Mesendoderm (in vitro differentiated cells): ENCODE results near the gene RPLP1.

Experiments used
- DNase-seq: peaks from one replicate; pipeline ENCODE4 v3.0.0; 2013
- H2AK5ac ChIP-seq: 2 replicates; pipeline ENCODE4 v1.6.1; 2013; ENCODE audit warnings: low read length, inconsistent platforms
- H2BK120ac ChIP-seq: 2 replicates; pipeline ENCODE4 v1.6.1; 2013; ENCODE audit warnings: low read depth, mild to moderate bottlenecking, low read length, moderate library complexity, mixed read lengths
- H2BK15ac ChIP-seq: replicated peaks from 2 replicates; pipeline ENCODE4 v1.6.1; 2013; ENCODE audit warnings: low read depth, mild to moderate bottlenecking, moderate library complexity
- H2BK5ac ChIP-seq: 2 replicates; pipeline ENCODE4 v1.6.1; 2013; ENCODE audit warnings: low read length, inconsistent platforms
- H3K18ac ChIP-seq: 2 replicates; pipeline ENCODE4 v1.6.1; 2013; ENCODE audit warnings: mild to moderate bottlenecking, low read length, mixed read lengths
- H3K23ac ChIP-seq: one replicate; pipeline ENCODE4 v1.6.1; 2013; ENCODE audit warnings: low read length
- H3K27ac ChIP-seq: 2 replicates; pipeline ENCODE4 v1.5.1; 2013; ENCODE audit warnings: low read depth, mild to moderate bottlenecking, inconsistent platforms, low read length, moderate library complexity
- H3K27me3 ChIP-seq: 2 replicates; pipeline ENCODE4 v1.6.1; 2013; ENCODE audit warnings: low read length, control low read depth, mild to moderate bottlenecking, inconsistent platforms; ENCODE audit not compliant: insufficient read depth, poor library complexity
- H3K36me3 ChIP-seq: 2 replicates; pipeline ENCODE4 v1.6.1; 2013; ENCODE audit warnings: low read length, inconsistent platforms; ENCODE audit not compliant: control insufficient read depth, insufficient read depth
- H3K4ac ChIP-seq: one replicate; pipeline ENCODE4 v1.6.1; 2013; ENCODE audit warnings: low read depth, mild to moderate bottlenecking, low read length, moderate library complexity
- H3K4me1 ChIP-seq: 2 replicates; pipeline ENCODE4 v1.6.1; 2013; ENCODE audit warnings: low read depth, low read length, inconsistent platforms; ENCODE audit not compliant: control insufficient read depth
- H3K4me2 ChIP-seq: 2 replicates; pipeline ENCODE4 v1.6.1; 2013; ENCODE audit warnings: low read length
- H3K4me3 ChIP-seq: 2 replicates; pipeline ENCODE4 v1.5.1; 2013; ENCODE audit warnings: mild to moderate bottlenecking, low read length
- H3K56ac ChIP-seq: one replicate; pipeline ENCODE4 v1.6.1; 2013; ENCODE audit warnings: low read length
- H3K79me1 ChIP-seq: 2 replicates; pipeline ENCODE4 v1.6.1; 2013; ENCODE audit warnings: low read length, inconsistent platforms
- H3K79me2 ChIP-seq: 2 replicates; pipeline ENCODE4 v1.6.1; 2013; ENCODE audit warnings: mild to moderate bottlenecking, low read length; ENCODE audit not compliant: control insufficient read depth, insufficient read depth
- H3K9ac ChIP-seq: 2 replicates; pipeline ENCODE4 v1.6.1; 2013; ENCODE audit warnings: low read length, inconsistent platforms
- H4K5ac ChIP-seq: one replicate; pipeline ENCODE4 v1.6.1; 2013; ENCODE audit warnings: low read length
- H4K8ac ChIP-seq: one replicate; pipeline ENCODE4 v1.6.1; 2013; ENCODE audit warnings: low read depth, mild to moderate bottlenecking, control low read depth, low read length, moderate library complexity
- WGBS: extraction: QIAGEN DNeasy Blood & Tissue Kit; methylation state at CpG from one replicate; pipeline ENCODE4 v1.1.7; 2013; ENCODE audit warnings: low lambda C conversion rate, missing lambda C conversion rate; ENCODE audit not compliant: insufficient coverage; ENCODE audit errors: extremely low coverage; 5-methylcytosine and 5-hydroxymethylcytosine counted together

The RPLP1 gene

GRCh38 chr15:69410248-69410874, 42.3 kb upstream of the RPLP1 start:
- Histone ChIP-seq H3K56ac (no peak overlapping the region), H2AK5ac (no peak overlapping the region), H4K5ac (no peak overlapping the region), H3K23ac (no peak overlapping the region), H4K8ac (no peak overlapping the region), H3K4ac (no peak overlapping the region), H2BK15ac (no peak overlapping the region), H3K4me1 (no peaks in the 10 kb centered on the region), H3K4me3 (no peak overlapping the region), H2BK5ac (no peak overlapping the region), H3K79me2 (peaks cover 8% of the 10 kb centered on the region), H2BK120ac (no peak overlapping the region), H3K36me3 (no peaks in the 10 kb centered on the region), H3K27ac (no peak overlapping the region), H3K9ac (no peak overlapping the region), H3K27me3 (no peaks in the 10 kb centered on the region), H3K79me1 (no peaks in the 10 kb centered on the region), H3K18ac (no peak overlapping the region), H3K4me2 (no peak overlapping the region)
- DNase-seq = peak; percentile 55
- no CpG with 5 or more reads among the region's 9 CpGs for WGBS

- no peak overlapping the region for H2BK5ac ChIP-seq
- no peaks in the 10 kb centered on the region for H3K27me3 ChIP-seq
- H4K5ac ChIP-seq = no peak overlapping the region
- no peak overlapping the region for H2BK120ac ChIP-seq
- no peak overlapping the region for H3K4me2 ChIP-seq
- H3K4me3 ChIP-seq = no peak overlapping the region
- no peaks in the 10 kb centered on the region for H3K4me1 ChIP-seq
- H3K79me2 ChIP-seq = peaks cover 21% of the 10 kb centered on the region
- no peak overlapping the region for H4K8ac ChIP-seq
- DNase-seq = no peak
- no peak overlapping the region for H2BK15ac ChIP-seq
- no peaks in the 10 kb centered on the region for H3K79me1 ChIP-seq
- H3K4ac ChIP-seq = no peak overlapping the region
- no peak overlapping the region for H3K23ac ChIP-seq
- no peaks in the 10 kb centered on the region for H3K36me3 ChIP-seq
- no peak overlapping the region for H3K27ac ChIP-seq
- H2AK5ac ChIP-seq = no peak overlapping the region
- no peak overlapping the region for H3K56ac ChIP-seq
- H3K18ac ChIP-seq = no peak overlapping the region
- H3K9ac ChIP-seq = no peak overlapping the region
These were observed 40.3 kb upstream of the RPLP1 start for GRCh38 chr15:69412274-69412673.

GRCh38 chr15:69412701-69413100, 39.9 kb upstream of the RPLP1 start:
- Histone ChIP-seq H2BK5ac (no peak overlapping the region), H3K27me3 (no peaks in the 10 kb centered on the region), H2AK5ac (no peak overlapping the region), H3K4ac (no peak overlapping the region), H3K18ac (no peak overlapping the region), H4K5ac (no peak overlapping the region), H3K79me1 (no peaks in the 10 kb centered on the region), H3K36me3 (no peaks in the 10 kb centered on the region), H3K9ac (no peak overlapping the region), H2BK15ac (no peak overlapping the region), H3K23ac (no peak overlapping the region), H3K27ac (no peak overlapping the region), H2BK120ac (no peak overlapping the region), H3K56ac (no peak overlapping the region), H3K4me3 (no peak overlapping the region), H3K4me2 (no peak overlapping the region), H4K8ac (no peak overlapping the region), H3K79me2 (peaks cover 22% of the 10 kb centered on the region), H3K4me1 (no peaks in the 10 kb centered on the region)
- no CpG with 5 or more reads among the region's 1 CpG for WGBS
- no peak for DNase-seq

GRCh38 chr15:69413822-69414700, 38.6 kb upstream of the RPLP1 start, which contains the start of gene KIF23:
Gene KIF23, plus strand, starts transcription at chr15:69414349. Its CDS starts 117 bp downstream, at chr15:69414466.
- peak within 1 kb of the TSS; percentile 98 for H3K56ac ChIP-seq
- peak within 1 kb of the TSS; percentile 96 for H3K9ac ChIP-seq
- peaks cover 7% of the 10 kb centered on the region for H3K36me3 ChIP-seq
- peak within 1 kb of the TSS; percentile 94 for H3K4me3 ChIP-seq
- peaks cover 29% of the 10 kb centered on the region for H3K79me2 ChIP-seq
- H2BK120ac ChIP-seq = no peak within 1 kb of the TSS
- no CpG with 5 or more reads among the region's 78 CpGs for WGBS
- H3K4me2 ChIP-seq = peak within 1 kb of the TSS; percentile 97
- no peak within 1 kb of the TSS for H4K5ac ChIP-seq
- no peaks in the 10 kb centered on the region for H3K4me1 ChIP-seq
- no peak within 1 kb of the TSS for H2BK15ac ChIP-seq
- H2BK5ac ChIP-seq = peak within 1 kb of the TSS; percentile 74
- H4K8ac ChIP-seq = peak within 1 kb of the TSS; percentile 28
- no peak within 1 kb of the TSS for H2AK5ac ChIP-seq
- H3K27ac ChIP-seq = peak within 1 kb of the TSS; percentile 95
- peak within 1 kb of the TSS; percentile 84 for H3K4ac ChIP-seq
- peaks cover 7% of the 10 kb centered on the region for H3K79me1 ChIP-seq
- DNase-seq = peak; percentile 98
- no peaks in the 10 kb centered on the region for H3K27me3 ChIP-seq
- peak within 1 kb of the TSS; percentile 38 for H3K23ac ChIP-seq
- H3K18ac ChIP-seq = peak within 1 kb of the TSS; percentile 57

GRCh38 chr15:69414701-69415167, 37.9 kb upstream of the RPLP1 start:
- Histone ChIP-seq H3K79me2 (peaks cover 31% of the 10 kb centered on the region), H2BK5ac (peak overlapping the region; percentile 65), H3K18ac (peak overlapping the region; percentile 57), H3K23ac (peak overlapping the region; percentile 38), H3K4me2 (peak overlapping the region; percentile 46), H3K27me3 (no peaks in the 10 kb centered on the region), H4K8ac (no peak overlapping the region), H3K4me3 (peak overlapping the region; percentile 94), H3K36me3 (peaks cover 9% of the 10 kb centered on the region), H2BK15ac (no peak overlapping the region), H3K56ac (peak overlapping the region; percentile 98), H2AK5ac (no peak overlapping the region), H3K79me1 (peaks cover 9% of the 10 kb centered on the region), H4K5ac (no peak overlapping the region), H3K27ac (peak overlapping the region; percentile 95), H3K4me1 (no peaks in the 10 kb centered on the region), H3K9ac (peak overlapping the region; percentile 96), H2BK120ac (no peak overlapping the region), H3K4ac (peak overlapping the region; percentile 84)
- DNase-seq = peak; percentile 81
- WGBS = no CpG with 5 or more reads among the region's 29 CpGs
